ENCODE results near the gene ZP3.
"Not testable (repeated sequence)": the region's sequence is repeated elsewhere in the genome, so short reads cannot be mapped to it uniquely, and the experiment has no call there.

- not testable (repeated sequence) for TF ChIP-seq MYC (IDR thresholded peaks at IDR 0.05; ENCODE audit: insufficient read depth, insufficient read length, insufficient replicate concordance, low read length, severe bottlenecking); CTCF (IDR thresholded peaks at IDR 0.05 in 2 of 3, conservative IDR thresholded peaks at IDR 0.05 in 1 of 3; ENCODE audit: control insufficient read depth in 2 of 3, extremely low read depth in 1 of 3, insufficient read depth in 1 of 3, low read depth in 3 of 3, low read length in 3 of 3); ZBED1 (IDR thresholded peaks at IDR 0.05; ENCODE audit: borderline replicate concordance); CBX5 (IDR thresholded peaks at IDR 0.05; ENCODE audit: low read depth); RFX5 (IDR thresholded peaks at IDR 0.05; ENCODE audit: low read depth, low read length); CHD2 (IDR thresholded peaks at IDR 0.05; ENCODE audit: borderline replicate concordance, low read depth, low read length); SMC3 (IDR thresholded peaks at IDR 0.05; ENCODE audit: borderline replicate concordance, low read length); REST (IDR thresholded peaks at IDR 0.05; ENCODE audit: low read depth, low read length); STAT1 (conservative IDR thresholded peaks at IDR 0.05); ZNF274 (IDR thresholded peaks at IDR 0.05; ENCODE audit: insufficient read depth, insufficient read length); MXI1 (IDR thresholded peaks at IDR 0.05; ENCODE audit: low read depth, low read length); POLR2AphosphoS5 (IDR thresholded peaks at IDR 0.05; ENCODE audit: low read length); SP1 (IDR thresholded peaks at IDR 0.05; ENCODE audit: low read depth, low read length); EP300 (IDR thresholded peaks at IDR 0.05; ENCODE audit: borderline replicate concordance in 1 of 2, control insufficient read depth in 1 of 2, low read depth in 2 of 2, low read length in 2 of 2)
Measured at GRCh38 chr7:76421097-76421496, 3.7 kb upstream of the ZP3 start.

Measured in GM12878 (cell line).